HG02981 (cell line): ENCODE data around the gene SURF2.

Experiments used
- ATAC-seq: cut with Tn5 transposase; IDR thresholded peaks from one replicate; pipeline ENCODE4 v1.9.1; 2021; ENCODE audit warnings: mild to moderate bottlenecking, moderate library complexity; ENCODE audit not compliant: unreplicated experiment

The SURF2 gene

GRCh38 chr9:133353548-133353947 is 2.8 kb upstream of the SURF2 start:
- no peak for ATAC-seq

- no peak for ATAC-seq
These were observed 1.6 kb upstream of the SURF2 start for GRCh38 chr9:133354766-133355165.

- ATAC-seq, result peak; percentile 32
These were observed 431 bp upstream of the SURF2 start for GRCh38 chr9:133355881-133356357.

GRCh38 chr9:133357656-133358055 is 1.3 kb downstream of the SURF2 start:
- ATAC-seq, result no peak

GRCh38 chr9:133359399-133360175 is 3.2 kb downstream of the SURF2 start:
- no peak for ATAC-seq

- ATAC-seq, result no peak
These were observed 4.3 kb downstream of the SURF2 start for GRCh38 chr9:133360400-133361393.

- no peak for ATAC-seq
These were observed 5.2 kb downstream of the SURF2 start for GRCh38 chr9:133361507-133362092.

GRCh38 chr9:133362359-133363044 is 6.2 kb downstream of the SURF2 start:
- ATAC-seq, result no peak

- ATAC-seq, result no peak
These were observed 10.1 kb downstream of the SURF2 start for GRCh38 chr9:133366435-133366834.

- no peak for ATAC-seq
These were observed 10.9 kb downstream of the SURF2 start for GRCh38 chr9:133367221-133367620.

- ATAC-seq, result no peak
These were observed 11.4 kb downstream of the SURF2 start for GRCh38 chr9:133367778-133368177.

GRCh38 chr9:133368249-133368881 is 12.0 kb downstream of the SURF2 start:
- no peak for ATAC-seq

- ATAC-seq, result no peak
These were observed 13.1 kb downstream of the SURF2 start for GRCh38 chr9:133369422-133369821.

- no peak for ATAC-seq
These were observed 13.6 kb downstream of the SURF2 start for GRCh38 chr9:133369933-133370332.

- no peak for ATAC-seq
These were observed 14.3 kb downstream of the SURF2 start for GRCh38 chr9:133370685-133371084.

- no peak for ATAC-seq
These were observed 14.9 kb downstream of the SURF2 start for GRCh38 chr9:133371261-133371711.

GRCh38 chr9:133372144-133372543 is 15.8 kb downstream of the SURF2 start:
- no peak for ATAC-seq

- no peak for ATAC-seq
These were observed 18.3 kb downstream of the SURF2 start for GRCh38 chr9:133374612-133375115.

- peak; percentile 3 for ATAC-seq
These were observed 18.9 kb downstream of the SURF2 start for GRCh38 chr9:133375116-133375723.
